K562 (cell line): Measurements from ENCODE around the gene ZSWIM3.

ENCODE experiments used
- ARID4B ChIP-seq: sonication (generic); formaldehyde crosslinking; IDR thresholded peaks from 2 replicates; pipeline ENCODE4 v1.8.0; 2022; ENCODE audit warnings: mild to moderate bottlenecking, missing genetic modification reagents
- CBFB ChIP-seq: sonication (generic); formaldehyde crosslinking; IDR thresholded peaks from 2 replicates; pipeline ENCODE4 v1.4.0; 2020; ENCODE audit warnings: mild to moderate bottlenecking, missing genetic modification reagents
- CTCF ChIP-seq, 3 experiments: IDR thresholded peaks in 2 of 3; conservative IDR thresholded peaks in 1 of 3; 2 replicates each; pipeline ENCODE4 v1.5.1; 2011 to 2012; ENCODE audit warnings: low read length in 3 of 3, mild to moderate bottlenecking in 3 of 3, control low read depth in 2 of 3, improper control_type of control experiment in 1 of 3, inconsistent platforms in 1 of 3, low read depth in 1 of 3, mixed read lengths in 1 of 3, moderate library complexity in 1 of 3; ENCODE audit not compliant: insufficient read depth in 2 of 3
- FOXJ3 ChIP-seq: sonication (generic); formaldehyde crosslinking; IDR thresholded peaks from 2 replicates; pipeline ENCODE4 v1.4.0; 2020; ENCODE audit warnings: mild to moderate bottlenecking, missing genetic modification reagents
- FOXK2 ChIP-seq, 2 experiments: fragments of 450-650 bp; IDR thresholded peaks in 1 of 2; conservative IDR thresholded peaks in 1 of 2; 2 replicates each; pipeline ENCODE4 v1.6.1; 2016; ENCODE audit warnings: low read depth in 2 of 2, mild to moderate bottlenecking in 1 of 2
- HIVEP1 ChIP-seq: fragments of 250-450 bp; sonication (Bioruptor Pico); IDR thresholded peaks from 2 replicates; pipeline ENCODE4 v1.4.0; 2020; ENCODE audit warnings: mild to moderate bottlenecking
- KDM1A ChIP-seq, 2 experiments: fragments of 450-650 bp; IDR thresholded peaks; 2 replicates each; pipeline ENCODE4 v1.6.1; 2016; ENCODE audit warnings: mild to moderate bottlenecking in 2 of 2
- POLR2AphosphoS2 ChIP-seq: IDR thresholded peaks from 2 replicates; pipeline ENCODE4 v1.6.1; 2012; ENCODE audit warnings: low read length, improper control_type of control experiment
- POLR2AphosphoS5 ChIP-seq: IDR thresholded peaks from 2 replicates; pipeline ENCODE4 v1.6.1; 2011; ENCODE audit warnings: mild to moderate bottlenecking, low read depth, low read length, moderate library complexity; ENCODE audit not compliant: control insufficient read depth, insufficient read depth
- TFAP4 ChIP-seq: sonication (generic); formaldehyde crosslinking; IDR thresholded peaks from 2 replicates; pipeline ENCODE4 v1.8.0; 2022; ENCODE audit warnings: missing genetic modification reagents, mild to moderate bottlenecking, moderate library complexity, borderline replicate concordance
- USF1 ChIP-seq: sonication (generic); formaldehyde crosslinking; IDR thresholded peaks from 2 replicates; pipeline ENCODE4 v1.9.0; 2022; ENCODE audit warnings: mild to moderate bottlenecking, missing genetic modification reagents
- ZFP91 ChIP-seq: sonication (generic); formaldehyde crosslinking; IDR thresholded peaks from 2 replicates; pipeline ENCODE4 v1.8.0; 2022; ENCODE audit warnings: mild to moderate bottlenecking, missing genetic modification reagents

- TF ChIP-seq CTCF (IDR thresholded peaks at IDR 0.05 in 2 of 3, conservative IDR thresholded peaks at IDR 0.05 in 1 of 3; ENCODE audit: insufficient read depth in 2 of 3, low read depth in 1 of 3, low read length in 3 of 3) (no peak), HIVEP1 (CRISPR knock-in tag) (no peak), CBFB (CRISPR knock-in tag) (no peak), POLR2AphosphoS2 (no peak), POLR2AphosphoS5 (no peak), KDM1A (IDR thresholded peaks at IDR 0.05) (no peak), TFAP4 (CRISPR knock-in tag) (no peak), ZFP91 (CRISPR knock-in tag) (no peak), FOXK2 (conservative IDR thresholded peaks at IDR 0.05 in 1 of 2, IDR thresholded peaks at IDR 0.05 in 1 of 2; ENCODE audit: low read depth in 2 of 2) (no peak), USF1 (no peak), FOXJ3 (CRISPR knock-in tag) (no peak), ARID4B (CRISPR knock-in tag) (no peak)
These were observed 22.6 kb upstream of the ZSWIM3 start for GRCh38 chr20:45834797-45835161.
